Sigmoid colon (tissue), 4 donors: Measurements from ENCODE around the gene GPR61.

Source experiments
- CTCF ChIP-seq, 4 experiments: fragments of 450-650 bp in 3 of 4; fragments of 200-600 bp in 1 of 4; IDR thresholded peaks; one replicate each; pipeline ENCODE4 v1.5.1; 2016 to 2019; ENCODE audit warnings: antibody characterized with exemption in 4 of 4, mild to moderate bottlenecking in 3 of 4, moderate library complexity in 2 of 4
- POLR2AphosphoS5 ChIP-seq, 4 donors: sonication (generic); formaldehyde crosslinking; IDR thresholded peaks; one replicate each; pipeline ENCODE4 v1.6.1; 2017; ENCODE audit warnings: antibody characterized with exemption in 4 of 4

DNA sequence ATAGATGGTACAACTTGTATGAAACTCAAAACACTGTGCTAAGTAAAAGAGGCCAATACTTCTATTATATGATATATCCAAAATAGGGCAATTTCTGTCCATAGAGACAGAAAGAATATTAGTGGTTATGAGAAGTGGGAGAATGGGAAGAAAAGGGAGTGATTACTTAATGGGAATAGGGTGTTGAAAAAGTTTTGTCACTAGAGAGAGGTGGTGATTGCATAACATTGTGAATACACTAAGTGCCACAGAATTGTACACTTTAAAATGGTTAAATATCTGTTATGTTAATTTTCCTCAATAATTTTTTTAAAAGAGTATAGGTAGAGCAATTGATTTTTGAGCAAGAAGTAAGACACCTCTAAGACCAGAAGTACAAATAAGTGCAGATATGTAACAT lies 50.0 kb downstream of the GPR61 start:
- no peak for TF ChIP-seq CTCF (IDR thresholded peaks at IDR 0.05)
- no peak for TF ChIP-seq POLR2AphosphoS5 (IDR thresholded peaks at IDR 0.05)
